GM21825 (cell line): ENCODE measurements around the gene THAP11.
"Not testable (repeated sequence)": the region's sequence is repeated elsewhere in the genome, so short reads cannot be mapped to it uniquely, and the experiment has no call there.

Experiments used
- ATAC-seq: cut with Tn5 transposase; IDR thresholded peaks from one replicate; pipeline ENCODE4 v1.9.1; 2021; ENCODE audit warnings: mild to moderate bottlenecking, moderate library complexity; ENCODE audit not compliant: unreplicated experiment

THAP11 gene

GRCh38 chr16:67833415-67834241, 8.5 kb upstream of the THAP11 start:
- ATAC-seq = peak; percentile 89

GRCh38 chr16:67834242-67834614, 7.9 kb upstream of the THAP11 start:
- ATAC-seq = no peak

GRCh38 chr16:67837190-67837589, 4.9 kb upstream of the THAP11 start:
- ATAC-seq = not testable (repeated sequence)

- no peak for ATAC-seq
These were observed 4.3 kb upstream of the THAP11 start for GRCh38 chr16:67837811-67838210.

GRCh38 chr16:67841198-67841815, 813 bp upstream of the THAP11 start:
- ATAC-seq = no peak

GRCh38 chr16:67842509-67843342, 606 bp downstream of the THAP11 start:
- ATAC-seq = peak; percentile 11

- no peak for ATAC-seq
These were observed 1.2 kb downstream of the THAP11 start for GRCh38 chr16:67843343-67843765.

- no peak for ATAC-seq
These were observed 2.4 kb downstream of the THAP11 start for GRCh38 chr16:67844497-67844896.

GRCh38 chr16:67845291-67846062, 3.4 kb downstream of the THAP11 start:
- ATAC-seq = no peak

GRCh38 chr16:67846063-67846319, 3.9 kb downstream of the THAP11 start:
- no peak for ATAC-seq

GRCh38 chr16:67846320-67847063, 4.4 kb downstream of the THAP11 start, which contains the start of gene NUTF2:
Gene NUTF2 (plus strand): TSS chr16:67846933. CDS start chr16:67865131, 18,198 bp downstream.
- ATAC-seq = peak; percentile 52

GRCh38 chr16:67847064-67847861, 5.1 kb downstream of the THAP11 start, which contains the start of gene CENPT:
Gene CENPT (minus strand): TSS chr16:67847693. CDS start chr16:67833859, 13,834 bp downstream.
- peak; percentile 34 for ATAC-seq

GRCh38 chr16:67848118-67848517, 6.0 kb downstream of the THAP11 start:
- ATAC-seq = no peak

GRCh38 chr16:67853670-67854069, 11.6 kb downstream of the THAP11 start:
- ATAC-seq = no peak

GRCh38 chr16:67855789-67856188, 13.7 kb downstream of the THAP11 start:
- no peak for ATAC-seq

- ATAC-seq = no peak
These were observed 14.9 kb downstream of the THAP11 start for GRCh38 chr16:67856927-67857546.

GRCh38 chr16:67857547-67858233, 15.6 kb downstream of the THAP11 start:
- no peak for ATAC-seq

GRCh38 chr16:67858500-67858899, 16.4 kb downstream of the THAP11 start:
- no peak for ATAC-seq
